SHP77 (cell line): ENCODE data around the gene MYT1.

Source experiments
- DNase-seq, 2 experiments: peaks; one replicate each; lab custom pipeline; 2025; lab: John Stamatoyannopoulos, UW

MYT1 gene

DNA sequence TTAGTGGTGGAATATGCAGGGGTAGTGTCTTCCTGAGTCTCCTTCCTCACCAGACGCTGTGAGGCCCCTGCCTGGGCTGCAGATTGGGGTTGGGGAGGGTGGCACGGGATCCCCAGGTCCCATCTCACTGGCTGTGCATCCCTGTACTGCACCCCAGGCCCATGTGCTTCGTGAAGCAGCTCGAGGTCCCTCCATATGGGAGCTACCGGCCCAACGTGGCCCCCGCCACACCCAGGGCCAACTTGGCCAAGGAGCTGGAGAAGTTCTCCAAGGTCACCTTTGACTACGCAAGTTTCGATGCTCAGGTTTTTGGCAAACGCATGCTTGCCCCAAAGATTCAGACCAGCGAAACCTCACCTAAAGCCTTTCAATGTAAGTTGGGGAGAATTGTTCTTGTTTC, 52.7 kb downstream of the MYT1 start:
- DNase-seq: no peak

DNA sequence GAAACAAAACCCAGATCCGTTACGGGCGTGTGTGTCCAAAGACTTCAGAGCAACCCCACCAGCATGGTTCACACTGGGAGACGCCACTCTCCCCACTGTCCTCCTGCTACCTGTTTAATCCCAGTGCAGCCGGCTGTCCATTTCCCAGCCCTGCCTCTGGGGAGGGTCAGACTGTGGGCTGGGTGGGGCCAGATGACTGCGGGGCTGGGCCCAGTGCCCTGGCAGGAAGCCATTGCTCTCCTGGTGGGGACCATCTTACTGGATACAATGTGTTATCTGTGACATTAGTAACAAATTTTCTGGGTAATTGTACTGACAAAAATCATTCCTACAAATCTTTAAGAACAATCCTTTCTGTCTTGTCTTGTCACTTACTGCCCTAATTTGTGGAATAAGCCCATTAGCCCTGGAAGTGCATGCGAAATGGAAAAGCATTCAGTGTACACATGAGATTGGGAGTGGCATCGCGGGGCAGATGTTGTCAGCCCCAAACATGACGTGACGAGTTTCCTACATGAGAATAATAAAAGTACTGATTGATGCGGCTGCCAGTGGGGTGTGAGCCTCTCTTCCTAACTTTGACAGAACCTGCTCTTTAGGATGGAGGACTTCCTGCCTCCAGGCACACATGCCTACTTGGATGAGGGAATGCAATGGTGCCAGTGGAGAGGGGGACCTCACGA, 53.4 kb downstream of the MYT1 start:
- DNase-seq: no peak

DNA sequence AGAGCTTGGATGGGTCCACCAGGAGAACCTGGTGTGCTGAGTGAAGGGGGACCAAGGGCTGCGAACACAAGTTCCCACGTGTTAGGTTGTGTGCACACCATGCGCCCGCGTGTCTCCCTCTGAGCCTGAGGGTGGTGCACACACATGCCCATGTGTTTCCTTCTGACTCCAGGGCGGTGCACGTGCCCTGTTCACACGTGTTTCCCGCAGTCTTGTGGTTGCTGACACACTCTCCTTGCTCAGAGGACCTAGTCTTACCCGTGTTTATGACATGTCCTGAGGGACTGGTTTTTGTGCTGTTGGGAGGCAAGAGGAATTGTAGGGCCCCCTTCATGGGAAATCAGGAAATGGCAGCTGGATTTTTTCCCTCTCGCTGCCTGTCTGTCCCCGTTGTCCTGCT, 55.0 kb downstream of the MYT1 start:
- DNase-seq: no peak

DNA sequence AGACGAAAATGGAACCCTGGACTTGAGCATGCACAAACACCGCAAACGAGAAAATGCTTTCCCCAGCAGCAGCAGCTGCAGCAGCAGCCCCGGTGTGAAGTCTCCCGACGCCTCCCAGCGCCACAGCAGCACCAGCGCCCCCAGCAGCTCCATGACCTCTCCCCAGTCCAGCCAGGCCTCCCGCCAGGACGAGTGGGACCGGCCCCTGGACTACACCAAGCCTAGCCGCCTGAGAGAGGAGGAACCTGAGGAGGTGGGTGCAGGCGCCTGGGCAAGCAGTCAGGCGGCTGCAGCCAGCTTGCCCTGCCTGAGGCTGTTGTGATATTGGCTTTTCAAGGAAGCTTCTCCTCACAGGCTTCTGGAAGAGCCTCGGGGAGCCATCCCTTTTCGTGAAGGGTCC, 55.5 kb downstream of the MYT1 start:
- no peak for DNase-seq

DNA sequence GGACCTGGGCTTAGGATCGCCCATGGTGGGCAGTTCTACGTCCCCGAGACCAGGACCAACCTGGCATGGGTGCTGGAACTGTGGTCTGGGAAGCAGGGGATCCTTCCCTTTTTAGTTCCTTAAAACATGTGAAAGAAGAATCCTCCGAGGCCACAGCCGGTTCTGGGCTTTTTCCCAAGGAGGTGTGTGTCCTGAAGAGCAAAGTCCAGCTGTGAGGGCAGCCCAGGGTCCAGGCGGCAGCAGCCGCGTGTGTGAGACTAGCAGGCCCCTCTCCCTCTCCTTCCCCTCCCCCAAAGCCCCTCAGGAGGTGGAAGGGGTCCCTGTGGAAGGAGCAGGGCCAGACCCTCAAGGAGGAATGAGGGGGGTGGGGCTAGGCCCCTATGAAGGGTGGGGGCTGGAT, 56.2 kb downstream of the MYT1 start:
- DNase-seq: no peak

DNA sequence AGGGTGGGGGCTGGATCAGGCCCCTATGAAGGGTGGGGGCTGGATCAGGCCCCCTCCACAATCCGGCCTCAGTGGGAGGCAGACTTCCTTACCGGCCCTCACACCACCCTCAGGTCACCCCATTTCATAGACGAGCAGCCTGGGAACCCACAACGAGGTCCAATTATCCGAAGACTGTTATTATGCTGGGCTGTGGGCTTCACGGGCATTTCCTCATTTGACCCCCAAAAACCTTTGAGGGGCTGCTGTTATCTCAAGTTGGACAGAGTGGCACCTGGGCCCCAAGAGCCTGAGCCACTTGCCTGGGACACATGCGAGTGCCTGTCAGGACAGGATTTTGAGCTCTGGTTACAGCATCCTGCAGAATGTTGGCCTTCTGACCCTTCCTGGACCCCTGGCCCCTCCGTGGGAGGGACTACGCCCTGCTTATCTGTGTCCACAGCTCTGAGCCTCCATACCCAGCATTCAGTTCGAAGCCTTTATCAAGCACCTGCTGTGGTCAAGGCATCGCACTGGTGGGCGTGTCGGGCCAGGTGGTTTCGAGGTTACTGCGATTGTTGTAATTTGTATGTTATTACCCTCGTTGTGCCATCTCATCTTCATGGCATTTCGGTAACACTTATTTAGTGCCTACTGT, 56.8 kb downstream of the MYT1 start:
- DNase-seq: no peak

DNA sequence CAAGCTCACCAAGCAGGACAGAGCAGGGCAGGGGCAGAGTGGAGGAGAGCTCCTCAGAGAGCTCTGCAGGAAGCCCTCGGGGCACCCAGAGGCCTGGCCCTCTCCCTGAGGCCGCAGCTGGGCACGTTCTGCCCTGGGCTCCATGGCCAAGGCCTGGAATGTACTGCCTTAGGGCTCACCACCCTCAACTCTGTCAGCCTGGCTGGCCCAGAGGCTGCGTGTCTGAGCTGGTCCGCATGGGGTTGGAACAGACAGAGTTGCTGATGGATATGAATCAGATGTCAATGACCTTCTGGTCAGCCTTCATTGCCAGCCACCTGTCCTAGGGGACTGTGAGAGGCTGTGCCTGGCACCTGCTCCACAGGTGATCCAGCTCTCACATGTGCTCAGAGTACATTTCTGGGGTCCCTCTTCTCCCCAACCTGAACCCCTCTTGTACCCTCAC, 58.1 kb downstream of the MYT1 start:
- DNase-seq: no peak

DNA sequence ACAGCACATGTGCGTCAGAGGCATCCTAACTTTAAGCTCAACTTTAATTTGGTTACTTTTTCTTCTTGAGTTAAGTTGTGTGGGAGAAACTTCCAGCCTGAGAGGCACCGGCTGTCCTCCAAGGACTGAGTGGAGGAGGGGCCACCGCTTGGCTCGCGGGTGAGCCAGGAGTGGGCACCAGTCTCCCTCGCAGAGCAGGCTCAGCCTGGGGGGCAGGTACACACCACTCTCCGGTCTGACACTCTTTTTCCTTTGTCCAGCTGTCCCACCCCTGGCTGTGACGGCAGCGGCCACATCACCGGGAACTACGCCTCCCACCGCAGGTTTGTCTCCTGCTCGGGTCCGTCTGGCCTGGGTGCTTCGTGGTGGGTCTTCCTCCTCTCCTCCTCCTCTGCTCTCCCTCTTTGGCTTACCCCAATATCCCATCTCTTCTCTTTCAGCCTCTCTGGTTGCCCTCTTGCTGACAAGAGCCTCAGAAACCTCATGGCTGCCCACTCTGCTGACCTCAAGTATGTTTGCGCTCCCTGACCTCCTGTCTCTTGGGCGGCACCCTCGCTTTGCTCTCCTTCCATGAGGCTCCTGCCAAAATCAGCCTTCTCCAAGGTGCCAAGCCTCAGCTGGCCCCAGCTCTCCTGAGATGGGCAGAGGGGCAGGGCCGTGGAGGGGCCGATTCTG, 58.7 kb downstream of the MYT1 start:
- DNase-seq: no peak

DNA sequence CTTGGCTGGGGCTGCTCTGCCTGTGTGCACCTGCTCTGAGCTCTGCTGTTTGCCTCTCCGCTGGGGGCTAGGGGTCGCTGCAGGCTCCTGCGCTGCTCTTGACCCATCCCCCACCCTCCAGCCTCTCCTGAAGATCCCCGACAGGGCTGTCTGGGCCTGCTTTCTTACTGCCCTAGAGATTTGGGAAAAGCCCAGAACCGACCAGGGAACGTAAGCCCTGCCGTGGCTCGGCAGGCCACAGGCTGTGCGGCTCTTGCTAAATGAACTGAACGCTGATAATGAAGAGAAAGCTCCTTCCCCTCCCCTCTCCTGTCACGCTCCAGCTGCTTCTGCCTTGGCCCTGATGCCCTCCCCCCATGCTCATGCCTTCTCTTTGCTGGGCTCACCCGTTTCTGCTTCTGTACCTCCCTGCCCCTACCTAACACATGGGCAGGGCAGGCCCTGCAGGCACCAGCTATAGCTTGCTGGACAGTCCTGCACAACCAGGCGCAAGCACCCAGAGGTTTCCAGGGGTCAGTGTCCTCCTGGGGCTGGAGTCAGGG, 59.3 kb downstream of the MYT1 start:
- DNase-seq: peak in 1 of 2 experiments; percentile 48

DNA sequence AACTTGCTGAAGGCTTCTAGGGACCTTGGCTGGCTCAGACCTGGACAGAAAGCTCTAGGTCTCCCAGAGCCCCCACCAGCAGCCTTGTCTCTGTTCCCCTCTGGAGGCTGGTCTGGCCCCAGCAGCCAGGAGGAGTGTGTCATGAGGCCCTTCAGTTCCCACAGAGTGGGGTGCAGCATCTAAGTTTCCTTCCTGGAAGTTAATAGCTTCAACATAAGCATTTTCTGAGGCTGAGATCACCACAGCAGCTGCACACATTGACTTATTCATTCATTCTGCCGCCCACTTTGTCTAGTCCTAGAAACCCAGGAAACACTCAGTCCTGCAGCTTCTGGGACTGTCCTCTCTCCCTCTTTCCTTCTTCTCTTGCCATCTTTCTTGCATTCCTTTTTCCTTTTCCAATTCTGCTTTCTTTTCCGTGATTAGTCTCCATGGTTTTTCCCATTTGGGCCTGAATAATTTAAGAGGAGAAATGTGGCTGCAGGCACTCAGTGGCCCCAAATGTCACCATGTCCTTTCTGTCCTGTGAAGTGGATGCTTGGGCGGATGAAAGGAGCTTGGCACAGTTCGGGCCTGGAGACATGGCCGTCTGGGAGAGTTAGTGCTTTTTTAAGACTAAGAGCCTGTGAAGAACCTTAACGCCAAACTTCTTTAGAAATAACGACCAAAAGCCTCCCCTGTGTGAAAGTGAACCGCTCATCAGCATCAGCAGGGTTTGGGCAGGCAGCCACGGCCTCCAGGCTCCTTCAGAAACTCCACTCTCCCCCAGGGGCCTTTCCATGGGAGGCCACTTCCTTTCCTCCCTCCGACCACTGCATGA, 60.3 kb downstream of the MYT1 start:
- DNase-seq: no peak

DNA sequence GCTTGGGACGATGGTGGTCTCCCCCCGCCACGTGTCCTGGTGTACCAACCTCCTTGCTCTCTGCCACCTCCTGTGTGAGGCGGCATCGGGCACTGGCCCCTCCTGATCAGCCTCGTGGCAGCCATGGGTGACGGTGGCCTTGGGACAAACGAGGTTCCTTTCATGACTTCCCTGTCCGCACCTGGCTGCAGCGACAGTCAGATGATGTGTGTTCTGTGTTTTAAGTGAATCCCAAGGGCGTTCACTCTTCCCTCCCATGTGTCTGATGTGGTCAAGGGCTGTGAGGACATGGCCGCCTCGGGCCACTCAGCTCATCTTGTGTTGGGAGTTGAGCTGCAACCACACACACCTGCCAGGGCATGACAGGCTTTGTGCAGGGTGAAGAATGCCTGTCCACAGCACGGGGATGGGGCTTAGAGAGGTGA, 60.9 kb downstream of the MYT1 start:
- DNase-seq: no peak

DNA sequence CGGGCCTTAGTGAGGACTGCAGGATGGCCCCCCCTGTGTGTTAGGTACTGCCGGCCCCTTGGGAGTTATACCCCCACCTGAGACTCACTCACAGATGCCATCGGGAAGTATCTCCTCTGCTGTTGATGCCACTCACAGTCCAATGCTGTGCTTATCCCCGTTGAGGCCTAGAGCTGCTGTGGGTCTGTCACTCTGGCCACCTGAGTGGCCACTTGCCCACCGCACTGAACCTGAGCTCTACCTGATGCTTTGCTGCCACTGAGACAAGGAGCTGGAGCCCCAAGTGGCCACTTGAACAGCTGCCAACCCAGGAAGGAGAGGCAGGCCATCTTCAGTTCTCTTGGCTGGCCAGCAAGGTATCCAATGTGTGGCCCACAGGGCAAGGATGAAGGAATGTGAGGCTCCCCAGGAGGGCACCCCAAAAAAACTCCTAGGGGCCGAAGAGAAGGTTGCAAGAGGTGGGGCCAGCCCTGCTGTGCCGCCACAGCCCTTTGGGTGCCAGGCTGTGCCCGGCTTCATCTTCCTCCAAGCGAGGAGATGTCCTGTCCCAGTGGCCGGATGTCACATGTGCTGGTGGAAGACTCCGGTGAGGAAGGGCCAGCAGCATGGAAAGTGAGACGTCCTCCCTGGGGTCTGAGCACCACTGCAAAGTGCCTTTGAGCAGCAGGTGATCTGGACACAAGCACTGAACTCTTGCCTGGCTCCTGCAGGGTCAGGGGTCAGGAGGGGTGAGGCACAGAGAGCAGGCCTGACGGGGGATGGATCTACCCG, 61.8 kb downstream of the MYT1 start:
- no peak for DNase-seq

DNA sequence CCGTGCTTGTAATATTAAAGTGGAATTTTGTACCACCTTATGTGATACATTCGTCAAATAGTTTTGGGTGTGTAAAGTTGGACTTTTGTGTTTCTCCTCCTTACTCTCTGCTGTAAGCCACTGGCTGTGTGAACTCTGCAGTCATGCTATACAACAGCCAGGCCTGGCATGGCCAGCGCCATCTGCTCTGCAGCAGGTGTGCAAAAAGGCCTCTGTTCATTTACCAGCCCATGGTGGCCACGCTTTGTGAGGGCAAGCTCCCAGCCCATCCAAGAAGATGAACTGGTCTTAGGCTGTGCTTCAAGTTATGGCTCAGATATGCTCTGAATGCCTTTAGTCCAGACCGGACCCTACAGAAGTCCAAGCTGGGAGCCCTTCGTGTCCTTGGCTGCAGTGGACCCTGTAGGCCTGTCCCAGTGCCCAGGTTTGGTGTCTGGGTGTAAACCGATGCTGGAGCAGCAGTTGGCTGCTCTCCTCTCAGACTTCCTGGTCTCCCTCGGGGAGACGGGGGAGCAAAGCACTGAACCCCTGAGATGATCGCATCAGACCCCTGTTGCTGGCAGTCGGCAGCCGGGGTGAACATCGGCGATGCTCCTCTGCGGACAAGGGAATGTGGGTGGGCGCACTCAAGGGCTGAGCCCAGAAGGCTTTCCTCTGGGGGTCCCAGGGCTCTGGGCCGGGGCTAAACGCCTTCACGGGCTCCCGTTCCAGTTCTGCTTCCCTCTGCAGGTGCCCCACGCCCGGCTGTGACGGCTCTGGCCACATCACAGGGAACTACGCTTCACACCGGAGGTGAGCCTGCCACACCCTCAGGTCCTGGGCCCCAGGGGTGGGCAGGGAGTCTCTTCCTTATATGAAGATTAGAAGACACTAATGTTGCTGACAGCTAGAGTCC, 62.7 kb downstream of the MYT1 start:
- no peak for DNase-seq

DNA sequence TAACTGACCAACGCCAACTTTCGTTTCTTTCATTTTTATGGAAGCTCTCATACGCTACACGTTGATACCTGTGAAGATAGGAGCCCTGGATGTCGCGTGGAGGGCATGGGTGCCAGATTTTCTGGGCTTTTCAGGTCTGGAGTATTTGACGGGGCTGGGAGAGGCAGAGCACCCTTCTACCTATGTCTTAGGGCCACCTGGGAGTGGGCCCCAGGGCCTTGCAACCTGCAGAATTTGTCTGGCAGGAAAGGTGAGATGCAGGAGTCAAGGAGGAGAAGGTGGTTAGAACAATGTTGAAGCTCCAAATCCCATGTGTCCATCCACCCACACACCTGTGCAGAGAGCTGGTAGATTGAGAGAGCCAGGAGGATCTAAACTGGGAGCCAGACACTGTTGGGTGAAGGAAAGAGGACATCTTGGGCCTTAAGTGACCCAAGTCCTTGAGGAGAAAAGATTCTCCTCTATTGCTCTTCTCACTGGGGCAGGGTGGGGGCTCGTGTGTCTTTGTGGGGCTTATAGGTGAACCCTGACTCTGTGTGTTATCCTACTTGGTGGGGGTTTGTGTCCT, 63.9 kb downstream of the MYT1 start:
- no peak for DNase-seq

DNA sequence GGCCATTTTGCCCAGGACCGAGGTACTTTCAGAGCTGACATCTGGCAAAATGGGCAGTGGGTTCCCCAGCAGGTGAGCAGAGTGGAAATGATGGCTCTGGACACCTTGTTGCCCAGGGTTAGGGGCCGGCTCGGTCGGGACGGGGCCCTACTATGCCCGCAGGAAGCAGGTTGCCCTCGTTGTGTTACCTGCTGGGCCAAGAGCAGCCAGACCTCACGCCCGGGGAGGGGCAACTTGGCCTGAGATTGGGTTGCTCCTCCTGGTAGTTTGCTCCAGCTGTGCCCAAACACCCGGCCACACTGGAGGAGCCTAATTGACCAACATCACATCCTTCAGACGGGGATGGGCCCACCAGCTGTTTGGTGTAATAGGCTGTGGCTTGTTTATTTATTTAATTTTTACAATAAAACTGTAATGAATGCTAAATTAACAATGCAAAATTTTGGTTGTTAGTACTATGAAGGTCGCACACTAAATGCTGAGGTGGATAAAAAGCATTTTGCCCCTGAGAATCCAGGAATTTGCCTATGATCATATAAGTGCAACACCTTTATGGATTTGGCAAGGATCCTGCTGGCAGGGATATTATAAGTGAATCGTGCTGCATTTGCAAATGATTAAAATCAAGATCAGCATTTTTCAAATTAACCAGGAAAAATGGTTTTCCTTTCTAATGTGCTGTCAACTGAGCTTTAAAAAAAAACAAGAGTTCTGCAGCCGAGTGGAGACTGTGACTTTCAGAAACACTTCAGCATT, 64.7 kb downstream of the MYT1 start:
- no peak for DNase-seq

DNA sequence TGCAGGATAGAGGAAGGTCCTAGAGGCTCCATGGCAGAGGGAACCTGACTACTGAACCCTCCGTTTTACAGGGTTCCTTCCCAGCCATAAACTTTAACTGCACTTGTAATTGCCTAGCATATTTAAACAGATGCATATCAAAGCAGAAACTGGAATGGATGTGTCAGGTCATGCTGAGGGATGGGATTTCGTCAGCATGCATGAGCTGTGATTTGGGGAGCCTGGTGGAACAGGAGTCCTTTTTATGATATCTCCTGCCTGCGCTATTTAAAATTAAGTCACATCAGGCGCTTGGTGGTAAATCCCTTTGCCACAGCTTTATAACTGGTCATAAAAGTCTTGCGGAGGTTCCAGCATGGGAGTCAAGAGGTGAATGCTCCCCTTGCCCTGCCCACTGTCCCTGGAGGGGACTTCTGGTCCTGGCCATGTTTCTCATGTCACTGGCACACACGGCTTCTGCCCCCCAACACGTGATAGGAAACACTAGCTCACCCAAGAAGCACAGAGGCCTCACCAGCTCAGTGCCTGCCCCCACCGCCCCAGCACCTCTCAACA, 65.3 kb downstream of the MYT1 start:
- no peak for DNase-seq

DNA sequence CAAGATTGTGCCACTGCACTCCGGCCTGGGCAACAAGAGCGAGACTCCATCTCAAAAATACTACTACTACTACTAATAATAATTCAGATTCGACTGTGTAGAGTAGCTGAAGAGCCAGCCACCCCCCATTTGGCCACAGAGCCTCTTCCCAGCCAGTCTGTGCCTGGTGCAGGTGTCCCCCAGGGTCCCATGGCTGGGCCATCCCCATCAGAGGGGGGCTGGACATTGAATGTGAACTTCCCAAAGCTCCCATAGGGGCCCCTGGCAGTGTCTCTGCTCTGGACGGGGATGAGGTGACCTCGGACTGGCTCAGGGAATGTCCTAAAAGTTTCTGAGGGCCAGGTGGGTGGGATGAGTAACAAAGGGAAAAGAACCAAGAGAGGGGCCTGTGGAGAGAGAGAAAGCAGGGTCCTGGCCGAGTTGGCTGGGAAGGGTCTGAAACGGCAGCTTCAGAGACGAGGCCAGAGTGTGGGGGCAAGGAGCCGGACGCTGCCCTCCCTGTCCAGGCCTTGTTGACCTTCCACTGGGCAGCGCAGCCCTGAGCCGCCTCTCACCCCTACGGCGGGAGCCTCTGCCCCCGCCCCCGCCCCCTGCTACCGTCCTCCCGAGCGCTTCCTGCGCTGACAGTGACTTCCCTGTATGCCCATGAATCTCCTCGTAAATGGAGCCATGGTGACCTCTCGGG, 66.4 kb downstream of the MYT1 start:
- DNase-seq: no peak
